ENCODE results near the gene RAB22A. TPM values are rescaled to one million over a fixed set of nuclear protein-coding genes. Genes with fewer than 3 reads are reported as not detected.
"Not testable (repeated sequence)": the region's sequence is repeated elsewhere in the genome, so short reads cannot be mapped to it uniquely, and the experiment has no call there.

Gene RAB22A
- total and polyA plus RNA-seq, 12 donors = 6.7 to 46.3 (median 28.2) TPM

GRCh38 chr20:58407966-58408557 lies 98.5 kb downstream of the RAB22A start:
- DNase-seq = no peak
- 44 to 54% (median 48%) methylated on average over 2 of the region's 2 CpGs for WGBS, 4 donors
- intact Hi-C loops (cut with DNase I) = no loop called here
- Histone ChIP-seq H3K27ac (peak overlapping the region; percentile 61 to 70 (median 67)), H3K4me3 (no peak overlapping the region), H3K9me3 (replicated peaks in 1 of 3) (no peaks in the 10 kb centered on the region), H3K27me3 (no peaks in the 10 kb centered on the region), H3K36me3 (replicated peaks in 1 of 2) (no peaks in the 10 kb centered on the region), H3K4me1 (replicated peaks in 1 of 2) (peaks cover 52 to 60% of the 10 kb centered on the region in 2 donors)
- TF ChIP-seq POLR2A (IDR thresholded peaks at IDR 0.05) = no peak
- no peak for TF ChIP-seq CTCF (IDR thresholded peaks at IDR 0.05)

DNA sequence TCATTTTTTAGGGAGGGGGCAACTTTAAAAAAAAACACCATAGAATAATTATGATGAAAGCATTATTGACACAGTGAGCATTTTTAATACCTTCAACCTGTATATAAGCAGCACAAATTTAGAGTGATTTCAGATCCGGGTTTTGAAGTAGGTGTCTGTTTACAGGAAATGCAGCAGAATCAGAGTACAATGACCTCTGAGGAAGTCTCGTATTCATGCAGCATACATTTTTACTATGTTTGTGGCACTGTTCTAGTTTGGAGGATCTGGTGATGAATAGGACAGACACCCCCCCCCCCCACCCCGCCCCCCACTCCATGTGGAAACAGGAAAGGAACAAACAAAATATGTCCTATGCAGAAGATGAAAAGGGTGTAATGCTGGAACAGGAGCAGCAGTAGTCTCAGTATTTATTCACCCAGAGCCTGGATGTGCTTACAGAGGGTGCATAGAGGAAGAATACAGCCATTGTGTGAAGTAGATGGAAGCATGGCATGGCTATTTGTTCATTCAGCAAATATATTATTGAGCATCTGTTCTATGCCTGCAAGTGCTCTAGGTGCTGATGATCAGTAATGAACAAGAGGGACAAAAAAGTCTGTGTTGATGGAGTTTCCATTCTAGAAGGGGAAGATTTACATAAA lies 99.2 kb downstream of the RAB22A start:
- no peaks in the 10 kb centered on the region for H3K36me3 ChIP-seq (replicated peaks in 1 of 2)
- H3K4me3 ChIP-seq = no peak overlapping the region
- WGBS, 4 donors = 15 to 34% (median 25%) methylated on average over 3 of the region's 3 CpGs
- no peaks in the 10 kb centered on the region for H3K9me3 ChIP-seq (replicated peaks in 1 of 3)
- H3K27me3 ChIP-seq = no peaks in the 10 kb centered on the region
- H3K27ac ChIP-seq = peak overlapping the region in 4 of 5 donors; percentile 61 to 68 (median 65)
- no peak for DNase-seq
- intact Hi-C loops (cut with DNase I) = no loop called here
- TF ChIP-seq POLR2A (IDR thresholded peaks at IDR 0.05) (no peak), CTCF (IDR thresholded peaks at IDR 0.05) (no peak)
- H3K4me1 ChIP-seq (replicated peaks in 1 of 2) = peaks cover 52 to 60% of the 10 kb centered on the region in 2 donors

GRCh38 chr20:58414216-58414615 lies 104.7 kb downstream of the RAB22A start:
- H3K36me3 ChIP-seq (replicated peaks in 1 of 2); H3K4me3 ChIP-seq; H3K27me3 ChIP-seq; DNase-seq; intact Hi-C loops (cut with DNase I); H3K9me3 ChIP-seq (replicated peaks in 1 of 3); H3K27ac ChIP-seq: not testable (repeated sequence)
- WGBS, 4 donors = 99 to 100% methylated on average over 1 to 20 of the region's 35 CpGs; no CpG with 5 or more reads in 2 of the 4 donors
- peaks cover 7 to 28% of the 10 kb centered on the region in 2 donors for H3K4me1 ChIP-seq (replicated peaks in 1 of 2)

DNA sequence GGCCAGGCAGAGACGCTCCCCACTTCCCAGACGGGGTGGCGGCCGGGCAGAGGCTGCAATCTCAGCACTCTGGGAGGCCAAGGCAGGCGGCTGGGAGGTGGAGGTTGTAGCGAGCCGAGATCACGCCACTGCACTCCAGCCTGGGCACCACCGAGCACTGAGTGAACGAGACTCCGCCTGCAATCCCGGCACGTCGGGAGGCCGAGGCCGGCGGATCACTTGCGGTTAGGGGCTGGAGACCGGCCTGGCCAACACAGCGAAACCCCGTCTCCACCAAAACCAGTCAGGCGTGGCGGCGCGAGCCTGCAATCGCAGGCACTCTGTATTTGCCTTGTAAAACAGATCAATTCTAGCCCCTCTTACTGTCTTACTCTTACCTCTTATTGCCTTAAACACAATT lies 105.3 kb downstream of the RAB22A start:
- H3K4me3 ChIP-seq; H3K27me3 ChIP-seq; intact Hi-C loops (cut with DNase I); DNase-seq; H3K9me3 ChIP-seq (replicated peaks in 1 of 3); H3K27ac ChIP-seq; H3K36me3 ChIP-seq (replicated peaks in 1 of 2): not testable (repeated sequence)
- WGBS, 4 donors = 98 to 100% (median 99%) methylated on average over 6 to 25 of the region's 26 CpGs
- H3K4me1 ChIP-seq (replicated peaks in 1 of 2) = peaks cover 5 to 25% of the 10 kb centered on the region in 2 donors

- peaks cover 5 to 25% of the 10 kb centered on the region in 2 donors for H3K4me1 ChIP-seq (replicated peaks in 1 of 2)
- WGBS, 4 donors = 96 to 100% (median 99%) methylated on average over 1 of the region's 1 CpG
- no peak overlapping the region for H3K27ac ChIP-seq
- TF ChIP-seq CTCF (IDR thresholded peaks at IDR 0.05) (no peak), POLR2A (IDR thresholded peaks at IDR 0.05) (no peak)
- H3K9me3 ChIP-seq (replicated peaks in 1 of 3) = no peaks in the 10 kb centered on the region
- H3K27me3 ChIP-seq = no peaks in the 10 kb centered on the region
- no peak overlapping the region for H3K4me3 ChIP-seq
- no peaks in the 10 kb centered on the region for H3K36me3 ChIP-seq (replicated peaks in 1 of 2)
- no peak for DNase-seq
- intact Hi-C loops (cut with DNase I) = no loop called here
Observed at GRCh38 chr20:58416057-58416456, 106.5 kb downstream of the RAB22A start.

Data from adrenal gland (tissue), 12 donors.